ENCODE data around the gene ANKZF1. TPM values are rescaled to one million over a fixed set of nuclear protein-coding genes. Genes with fewer than 3 reads are reported as not detected.

The ANKZF1 gene
- total and polyA plus RNA-seq, 10 of the 15 experiments (the other 5 are each of a cell fraction or from before 2014, with no cell fraction given): 3.1 to 104 (median 35.0) TPM

DNA sequence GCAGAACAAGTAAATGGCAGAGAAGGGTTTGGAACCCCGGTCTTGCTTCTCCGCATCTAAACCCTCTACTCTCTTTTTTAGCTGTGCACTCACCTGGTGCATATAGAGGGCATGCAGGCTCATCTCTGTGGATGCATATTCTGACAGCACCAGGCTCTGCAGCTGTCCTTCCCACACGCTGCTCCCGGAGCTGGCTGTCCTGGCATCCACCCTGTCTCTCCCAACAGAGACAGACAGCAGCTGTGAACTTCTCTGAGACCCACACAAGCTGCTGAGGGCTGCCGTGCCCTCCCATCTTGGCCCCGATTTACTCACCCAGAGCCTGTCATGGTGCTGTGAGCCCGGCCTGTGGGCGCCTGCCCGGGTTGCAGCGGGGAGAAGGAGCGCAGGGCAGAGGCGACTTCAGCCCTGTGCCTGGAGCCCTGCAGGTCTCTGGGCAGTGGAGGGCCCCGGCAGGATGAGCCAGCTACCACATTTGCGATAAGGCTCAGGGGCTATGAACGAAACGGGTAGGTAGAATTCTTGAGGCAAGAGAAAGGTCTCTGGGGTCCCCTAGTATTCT lies 7.6 kb upstream of the ANKZF1 start:
- no TSS peak for BruUV-seq (replicated peaks)
- ChIA-PET POLR2A (interaction anchor here (0.9 kb wide), 1 partner anchor 27 kb away, joined by 3 read pairs; no protein-coding TSS in a partner anchor), CTCF (no interaction called here), RAD21 (ENCODE audit: unreplicated experiment) (no interaction called here), SMC1A (ENCODE audit: uncharacterized antibody, unreplicated experiment) (interaction anchor here (1.3 kb wide), 1 partner anchor 23 kb away, joined by 5 read pairs; the partner anchor contains the start of genes GLB1L and STK16)
- intact Hi-C loops (cut with micrococcal nuclease; ENCODE audit: unreplicated experiment) (no loop called here), in situ Hi-C loops (cut with MboI) (no loop called here)
- Histone ChIP-seq H3K27ac (ENCODE audit: control insufficient read depth, insufficient read depth) (no peak overlapping the region), H3K79me2 (ENCODE audit: control insufficient read depth, insufficient read depth, low read length) (peaks cover 14% of the 10 kb centered on the region), H3K9me3 (replicated peaks; ENCODE audit: control insufficient read depth, insufficient read depth, low read length) (no peaks in the 10 kb centered on the region), H3K36me3 (ENCODE audit: control insufficient read depth in 2 of 2, insufficient read depth in 2 of 2, low read length in 1 of 2) (peaks cover 14 to 27% of the 10 kb centered on the region in 2 experiments), H3K4me2 (ENCODE audit: control insufficient read depth, insufficient read depth) (no peak overlapping the region), H3K4me1 (ENCODE audit: control insufficient read depth, insufficient read depth, low read length) (peaks cover 15% of the 10 kb centered on the region), H3K9ac (ENCODE audit: control insufficient read depth, insufficient read depth, low read length) (no peak overlapping the region), H2AFZ (ENCODE audit: control insufficient read depth, low read depth, low read length) (no peak overlapping the region), H3K27me3 (replicated peaks in 1 of 2; ENCODE audit: control insufficient read depth in 2 of 2, insufficient read depth in 2 of 2, low read length in 1 of 2) (no peaks in the 10 kb centered on the region), H4K20me1 (ENCODE audit: control insufficient read depth, insufficient read depth) (no peaks in the 10 kb centered on the region; the same call in 1 of the 2 replicates), H3K4me3 (no peak overlapping the region)
- 88% methylated on average over 15 of the region's 16 CpGs for WGBS (ENCODE audit: insufficient coverage, insufficient replicate concordance, low lambda C conversion rate, missing lambda C conversion rate)
- ATAC-seq (no peak), DNase-seq (ENCODE audit: low read depth, low spot score) (no peak), FAIRE-seq (no peak)
- TF ChIP-seq, protein P1, sequence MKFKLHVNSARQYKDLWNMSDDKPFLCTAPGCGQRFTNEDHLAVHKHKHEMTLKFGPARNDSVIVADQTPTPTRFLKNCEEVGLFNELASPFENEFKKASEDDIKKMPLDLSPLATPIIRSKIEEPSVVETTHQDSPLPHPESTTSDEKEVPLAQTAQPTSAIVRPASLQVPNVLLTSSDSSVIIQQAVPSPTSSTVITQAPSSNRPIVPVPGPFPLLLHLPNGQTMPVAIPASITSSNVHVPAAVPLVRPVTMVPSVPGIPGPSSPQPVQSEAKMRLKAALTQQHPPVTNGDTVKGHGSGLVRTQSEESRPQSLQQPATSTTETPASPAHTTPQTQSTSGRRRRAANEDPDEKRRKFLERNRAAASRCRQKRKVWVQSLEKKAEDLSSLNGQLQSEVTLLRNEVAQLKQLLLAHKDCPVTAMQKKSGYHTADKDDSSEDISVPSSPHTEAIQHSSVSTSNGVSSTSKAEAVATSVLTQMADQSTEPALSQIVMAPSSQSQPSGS (IDR thresholded peaks at IDR 0.05; ENCODE audit: low read length): no peak
- TF ChIP-seq TCF12 (IDR thresholded peaks at IDR 0.05; ENCODE audit: low read depth, low read length): no peak
- TF ChIP-seq BHLHE40 (IDR thresholded peaks at IDR 0.05; ENCODE audit: borderline replicate concordance in 1 of 2, low read depth in 2 of 2, low read length in 1 of 2): no peak
- TF ChIP-seq, protein P2, sequence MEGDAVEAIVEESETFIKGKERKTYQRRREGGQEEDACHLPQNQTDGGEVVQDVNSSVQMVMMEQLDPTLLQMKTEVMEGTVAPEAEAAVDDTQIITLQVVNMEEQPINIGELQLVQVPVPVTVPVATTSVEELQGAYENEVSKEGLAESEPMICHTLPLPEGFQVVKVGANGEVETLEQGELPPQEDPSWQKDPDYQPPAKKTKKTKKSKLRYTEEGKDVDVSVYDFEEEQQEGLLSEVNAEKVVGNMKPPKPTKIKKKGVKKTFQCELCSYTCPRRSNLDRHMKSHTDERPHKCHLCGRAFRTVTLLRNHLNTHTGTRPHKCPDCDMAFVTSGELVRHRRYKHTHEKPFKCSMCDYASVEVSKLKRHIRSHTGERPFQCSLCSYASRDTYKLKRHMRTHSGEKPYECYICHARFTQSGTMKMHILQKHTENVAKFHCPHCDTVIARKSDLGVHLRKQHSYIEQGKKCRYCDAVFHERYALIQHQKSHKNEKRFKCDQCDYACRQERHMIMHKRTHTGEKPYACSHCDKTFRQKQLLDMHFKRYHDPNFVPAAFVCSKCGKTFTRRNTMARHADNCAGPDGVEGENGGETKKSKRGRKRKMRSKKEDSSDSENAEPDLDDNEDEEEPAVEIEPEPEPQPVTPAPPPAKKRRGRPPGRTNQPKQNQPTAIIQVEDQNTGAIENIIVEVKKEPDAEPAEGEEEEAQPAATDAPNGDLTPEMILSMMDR (IDR thresholded peaks at IDR 0.05 in 2 of 3, conservative IDR thresholded peaks at IDR 0.05 in 1 of 3; ENCODE audit: control insufficient read depth in 2 of 3, extremely low read depth in 1 of 3, insufficient read depth in 1 of 3, low read depth in 3 of 3, low read length in 3 of 3): no peak
- TF ChIP-seq CBX3 (IDR thresholded peaks at IDR 0.05; ENCODE audit: borderline replicate concordance, low read depth): no peak
- TF ChIP-seq ZNF384 (IDR thresholded peaks at IDR 0.05; ENCODE audit: borderline replicate concordance, low read depth, low read length): no peak
- TF ChIP-seq JUNB (IDR thresholded peaks at IDR 0.05): no peak
- no peak for TF ChIP-seq CHD2 (IDR thresholded peaks at IDR 0.05; ENCODE audit: borderline replicate concordance, low read depth, low read length)
- no peak for TF ChIP-seq BCL11A (IDR thresholded peaks at IDR 0.05; ENCODE audit: low read depth, low read length)
- no peak for TF ChIP-seq CREB1 (IDR thresholded peaks at IDR 0.05; ENCODE audit: low read depth)
- TF ChIP-seq, protein P3, sequence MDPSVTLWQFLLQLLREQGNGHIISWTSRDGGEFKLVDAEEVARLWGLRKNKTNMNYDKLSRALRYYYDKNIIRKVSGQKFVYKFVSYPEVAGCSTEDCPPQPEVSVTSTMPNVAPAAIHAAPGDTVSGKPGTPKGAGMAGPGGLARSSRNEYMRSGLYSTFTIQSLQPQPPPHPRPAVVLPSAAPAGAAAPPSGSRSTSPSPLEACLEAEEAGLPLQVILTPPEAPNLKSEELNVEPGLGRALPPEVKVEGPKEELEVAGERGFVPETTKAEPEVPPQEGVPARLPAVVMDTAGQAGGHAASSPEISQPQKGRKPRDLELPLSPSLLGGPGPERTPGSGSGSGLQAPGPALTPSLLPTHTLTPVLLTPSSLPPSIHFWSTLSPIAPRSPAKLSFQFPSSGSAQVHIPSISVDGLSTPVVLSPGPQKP (IDR thresholded peaks at IDR 0.05; ENCODE audit: low read depth, low read length): no peak
